Astrocyte of the spinal cord (primary cell): ENCODE data around the gene RORC.
"Not testable (repeated sequence)": the region's sequence is repeated elsewhere in the genome, so short reads cannot be mapped to it uniquely, and the experiment has no call there.

Experiments
- DNase-seq: peaks from one replicate; pipeline ENCODE4 v3.0.0; 2011; ENCODE audit warnings: low read depth, low spot score
- H3K4me3 ChIP-seq: 2 replicates; pipeline ENCODE4 v1.5.1; 2011; ENCODE audit warnings: low read depth, mild to moderate bottlenecking, low read length, moderate library complexity
- CTCF ChIP-seq: IDR thresholded peaks from 2 replicates; pipeline ENCODE4 v1.5.1; 2012; ENCODE audit warnings: low read depth, mild to moderate bottlenecking, low read length, inconsistent platforms
- in situ Hi-C: cut with HindIII; loops from 2 replicates; pipeline ENCODE4 v1.10.0; 2017; ENCODE audit warnings: low sequenced_read_pairs

Gene RORC

GRCh38 chr1:151831605-151832004, at the start of gene RORC:
TSS of gene RORC (minus strand) at chr1:151831802. CDS start at chr1:151831764, 38 bp downstream.
- no peak for DNase-seq
- no peak for TF ChIP-seq CTCF
- in situ Hi-C loops = no loop called here

GRCh38 chr1:151875419-151876097, 44.0 kb upstream of the RORC start:
- no peak for DNase-seq
- in situ Hi-C loops = no loop called here
- H3K4me3 ChIP-seq = no peak overlapping the region
- TF ChIP-seq CTCF = no peak

More at GRCh38 chr1:151831605-151832004, at the start of gene RORC:
- no peak within 1 kb of the TSS for H3K4me3 ChIP-seq

- H3K4me3 ChIP-seq, in situ Hi-C loops, DNase-seq: not testable (repeated sequence)
Observed at GRCh38 chr1:151872776-151873175, 41.2 kb upstream of the RORC start.

GRCh38 chr1:151871284-151872030, 39.9 kb upstream of the RORC start:
- TF ChIP-seq CTCF = no peak
- DNase-seq = no peak
- H3K4me3 ChIP-seq = no peak overlapping the region
- in situ Hi-C loops = no loop called here

GRCh38 chr1:151868486-151868885, 36.9 kb upstream of the RORC start:
- no peak for TF ChIP-seq CTCF
- in situ Hi-C loops = no loop called here
- H3K4me3 ChIP-seq = no peak overlapping the region
- DNase-seq = no peak

DNA sequence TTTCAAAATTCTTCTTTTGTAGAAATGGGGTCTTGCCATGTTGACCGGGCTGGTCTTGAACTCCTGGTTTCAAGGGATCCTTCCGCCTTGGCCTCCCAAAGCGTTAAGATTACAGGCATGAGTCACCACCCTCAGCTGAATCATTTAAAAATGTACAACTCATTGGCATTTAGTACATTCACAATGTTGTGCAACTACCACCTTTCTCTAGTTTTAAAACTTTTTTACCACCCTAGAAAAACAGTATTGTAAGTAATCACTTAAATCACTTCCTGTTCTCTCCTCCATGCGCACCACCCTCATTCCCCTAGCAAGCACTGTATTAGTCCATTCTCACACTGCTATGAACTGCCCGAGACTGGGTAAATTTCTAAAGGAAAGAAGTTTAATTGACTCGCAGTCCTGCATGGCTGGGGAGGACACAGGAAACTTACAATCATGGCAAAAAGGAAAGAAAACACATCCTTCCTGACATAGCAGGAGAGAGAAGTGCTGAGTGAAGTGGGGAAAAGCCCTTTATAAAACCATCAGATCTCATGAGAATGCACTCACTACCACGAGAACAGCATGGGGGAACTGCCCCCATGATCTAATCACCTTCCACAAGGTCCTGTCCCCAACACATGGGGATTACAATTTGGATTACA, 36.3 kb upstream of the RORC start:
- in situ Hi-C loops = no loop called here
- DNase-seq = peak; percentile 46
- no peak overlapping the region for H3K4me3 ChIP-seq
- TF ChIP-seq CTCF = no peak

GRCh38 chr1:151867321-151867720, 35.7 kb upstream of the RORC start:
- in situ Hi-C loops = no loop called here
- no peak for DNase-seq

More at GRCh38 chr1:151867321-151867720, 35.7 kb upstream of the RORC start:
- no peak for TF ChIP-seq CTCF
- H3K4me3 ChIP-seq = no peak overlapping the region
